ENCODE results near the gene CRYBG1.
A peak's percentile ranks its signal among the peaks of the same experiment; 100 is the strongest.
"Not testable (repeated sequence)": the region's sequence is repeated elsewhere in the genome, so short reads cannot be mapped to it uniquely, and the experiment has no call there.

Gene CRYBG1

DNA sequence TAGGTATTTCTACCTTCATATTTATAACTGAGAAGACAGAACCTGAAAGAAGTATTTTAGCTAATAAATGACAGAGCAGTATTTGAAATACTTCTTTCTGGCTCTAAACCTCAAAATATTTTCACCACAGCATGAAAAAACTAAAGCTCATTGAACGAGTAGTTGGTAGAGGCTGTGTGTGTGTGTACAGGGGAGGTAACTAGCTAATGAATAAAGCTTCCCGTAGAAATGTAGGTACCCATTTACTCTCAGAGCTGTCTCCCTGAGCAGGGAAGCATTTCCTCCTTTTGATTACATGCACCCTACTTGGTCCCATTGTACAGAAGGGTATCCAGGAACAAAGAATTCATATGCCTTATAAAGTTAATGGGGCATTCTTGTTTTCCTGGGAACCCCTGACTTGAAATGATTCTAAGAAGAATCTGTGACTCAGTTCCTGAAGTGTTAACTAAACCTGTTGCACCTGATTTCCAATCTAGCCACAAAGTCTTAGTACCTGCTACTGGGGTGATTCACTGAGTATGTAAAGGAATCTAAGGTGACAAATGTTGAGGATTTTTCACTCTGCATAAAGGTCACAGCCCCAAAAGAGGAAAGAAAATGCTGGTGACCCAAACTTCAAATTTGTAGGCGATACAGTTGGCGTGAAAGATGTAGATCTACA lies 12.5 kb downstream of the CRYBG1 start:
- no peak for DNase-seq (ENCODE audit: low read depth in 2 of 2)

DNA sequence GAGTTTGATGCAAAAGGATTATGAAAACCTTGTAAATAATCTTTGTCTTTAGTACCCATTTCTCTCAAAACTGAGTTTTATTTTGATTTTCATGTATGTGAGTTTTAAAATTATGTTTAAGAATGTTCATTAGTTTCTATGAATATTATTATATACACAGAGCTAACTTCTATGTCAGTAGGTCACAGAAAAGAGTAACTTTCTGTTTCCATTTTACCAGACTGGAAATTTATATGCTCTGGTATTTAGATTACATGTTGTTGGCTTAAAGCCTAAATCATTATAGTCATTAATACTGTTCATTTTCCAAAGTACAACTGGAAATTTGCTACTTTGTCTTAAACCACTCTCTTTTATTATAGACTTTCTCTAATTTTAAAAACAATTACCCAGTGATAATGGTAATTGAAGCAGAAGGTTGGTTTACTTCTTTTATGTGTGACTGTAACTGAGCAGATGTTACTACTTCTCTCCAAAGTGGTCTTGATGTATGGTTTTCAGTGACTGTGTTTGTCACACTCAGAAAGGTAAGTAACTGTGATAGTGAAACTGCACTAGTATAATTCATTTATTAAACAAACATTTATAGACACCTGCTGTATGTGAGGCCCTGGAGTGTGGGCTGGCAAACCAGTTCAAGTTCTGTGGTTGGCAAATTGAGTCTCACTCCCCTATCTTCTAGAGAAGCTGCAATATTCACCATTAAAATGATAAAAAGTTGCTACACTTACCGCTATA lies 13.2 kb downstream of the CRYBG1 start:
- peak in 1 of 2 donors; percentile 6 for DNase-seq (ENCODE audit: low read depth in 2 of 2)

DNA sequence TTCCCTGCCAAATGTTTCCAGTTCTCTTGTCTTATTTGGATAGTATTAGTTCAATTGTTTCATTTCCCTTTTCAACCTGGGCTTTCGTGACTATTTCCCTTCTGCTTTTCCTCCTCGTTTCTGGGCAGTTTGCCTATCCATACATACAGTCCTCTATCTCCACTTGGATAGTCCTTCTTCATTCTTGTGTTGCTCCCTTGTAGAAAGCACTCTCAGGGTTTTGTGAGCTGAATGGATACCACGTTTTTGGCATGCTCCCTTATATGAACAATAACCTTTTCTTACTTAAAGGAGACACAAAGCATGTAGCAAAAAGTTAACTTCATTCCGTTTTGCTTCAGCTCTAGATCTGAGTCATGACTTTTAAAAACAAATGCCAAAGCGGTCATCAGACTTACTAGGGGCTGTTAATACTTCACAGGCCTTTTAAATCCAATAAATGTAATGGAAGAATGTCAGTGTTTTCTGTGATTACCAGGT lies 16.6 kb downstream of the CRYBG1 start:
- no peak for DNase-seq (ENCODE audit: low read depth in 2 of 2)

DNA sequence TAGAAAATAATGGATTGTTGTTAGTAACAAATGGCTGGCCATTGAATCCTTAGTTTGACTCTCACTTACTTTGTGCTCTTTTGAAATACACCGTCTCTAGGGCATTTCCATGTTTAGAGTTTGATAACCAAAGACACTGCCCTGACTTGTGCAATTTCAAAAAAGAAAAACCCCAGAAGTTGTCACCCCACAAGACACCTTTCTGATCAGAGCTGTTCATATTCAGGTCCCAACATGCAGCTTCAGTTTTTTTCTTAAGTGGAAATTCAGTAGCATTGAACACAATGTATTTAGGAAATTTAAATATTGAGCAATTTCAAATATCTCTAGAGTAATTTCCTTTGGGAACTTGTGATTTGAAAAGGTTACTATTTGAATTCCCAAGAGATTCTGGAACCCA lies 19.4 kb downstream of the CRYBG1 start:
- no peak for DNase-seq (ENCODE audit: low read depth in 2 of 2)

DNA sequence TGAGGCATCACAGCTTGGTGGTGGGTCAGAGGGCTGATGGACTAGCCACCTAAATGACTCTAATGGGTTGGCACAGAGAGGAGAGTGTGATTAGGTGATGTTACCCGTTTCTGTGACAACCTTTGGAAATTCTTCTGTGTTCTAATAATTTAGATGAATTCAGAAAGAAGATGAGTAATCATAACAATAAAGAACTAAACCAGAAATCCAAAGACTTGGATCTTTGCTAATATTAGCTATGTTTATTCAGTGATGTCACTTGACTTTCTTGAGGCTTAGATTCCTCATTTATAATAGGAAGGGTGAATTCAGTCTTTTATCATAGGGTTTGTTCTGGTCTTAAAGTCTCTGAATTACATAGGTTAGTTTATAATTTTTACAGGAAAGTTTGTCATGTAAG lies 19.9 kb downstream of the CRYBG1 start:
- DNase-seq (ENCODE audit: low read depth in 2 of 2): no peak

DNA sequence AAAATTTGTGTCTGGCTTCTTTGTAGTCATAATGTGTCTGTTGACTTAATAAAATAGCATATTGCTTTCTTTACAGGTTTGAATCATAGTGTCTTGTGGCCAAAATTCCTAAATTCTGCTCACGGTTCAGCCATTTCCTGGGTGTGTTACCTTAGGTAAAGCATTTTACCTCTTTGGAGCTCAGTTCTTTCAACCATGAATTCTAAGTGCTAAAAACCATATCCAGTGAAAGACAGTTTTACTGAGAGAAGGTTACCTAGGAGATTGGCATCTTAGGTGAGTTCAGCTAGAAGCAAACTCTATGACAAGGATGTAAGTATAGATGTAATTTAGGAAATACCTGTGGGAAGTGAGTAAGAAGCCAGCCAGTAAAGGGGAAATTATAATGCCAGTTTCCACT lies 20.7 kb downstream of the CRYBG1 start:
- no peak for DNase-seq (ENCODE audit: low read depth in 2 of 2)

DNA sequence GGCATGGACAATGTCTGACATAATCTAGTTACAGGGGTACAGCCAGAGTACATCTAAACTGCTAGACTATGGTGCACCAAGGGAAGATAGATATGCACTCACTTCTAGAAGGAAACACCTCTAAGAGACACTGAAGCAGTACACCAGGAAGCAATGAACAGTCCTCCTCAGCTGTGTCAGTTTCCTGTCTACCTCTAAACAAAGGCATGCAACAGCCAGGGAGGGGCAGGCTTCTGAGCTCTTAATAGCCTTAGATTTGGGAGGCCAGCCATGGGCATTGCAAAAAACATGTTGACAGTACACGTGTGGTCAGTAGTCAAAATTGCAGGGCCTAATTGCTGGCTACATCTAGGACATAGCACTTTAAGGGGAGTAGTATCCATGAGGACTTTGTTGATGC lies 21.4 kb downstream of the CRYBG1 start:
- DNase-seq (ENCODE audit: low read depth in 2 of 2): no peak

DNA sequence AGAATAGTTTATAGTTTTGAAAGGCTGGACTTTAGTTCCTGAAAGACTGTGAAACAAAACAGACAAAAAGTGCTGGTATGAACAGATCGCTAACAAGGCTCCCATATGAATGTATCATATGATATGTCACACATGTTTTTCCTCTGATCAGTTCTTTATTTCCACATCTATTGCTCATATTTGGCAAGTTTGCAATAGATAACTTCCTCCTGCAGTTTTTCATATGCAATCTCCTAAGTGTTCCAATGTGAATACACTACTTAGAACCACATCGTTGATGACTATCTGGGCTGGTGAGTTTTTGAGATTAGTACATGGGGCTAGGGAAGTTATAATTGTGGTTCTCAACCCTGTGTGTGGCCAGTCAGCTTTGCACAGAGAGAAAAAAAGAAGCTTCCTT lies 23.1 kb downstream of the CRYBG1 start:
- no peak for DNase-seq (ENCODE audit: low read depth in 2 of 2)

DNA sequence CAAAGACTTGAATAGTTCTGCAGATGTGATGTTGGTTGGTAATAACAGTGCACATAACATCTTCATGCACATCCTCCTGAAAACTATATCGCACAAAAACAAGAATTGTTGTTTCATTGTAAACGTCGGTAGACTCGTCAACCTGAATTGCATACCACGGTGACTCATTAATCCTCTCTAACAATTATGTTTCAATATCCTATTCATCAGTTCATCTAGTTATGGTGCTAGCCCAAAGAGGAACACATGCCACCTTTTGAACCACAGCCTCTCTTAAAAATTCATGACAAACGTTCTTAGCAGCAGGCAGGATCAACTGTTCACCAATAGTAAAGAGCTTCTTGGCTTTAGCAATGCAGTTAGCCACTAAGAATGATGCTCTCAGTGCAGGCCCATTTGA lies 25.0 kb downstream of the CRYBG1 start:
- DNase-seq (ENCODE audit: low read depth in 2 of 2): no peak

DNA sequence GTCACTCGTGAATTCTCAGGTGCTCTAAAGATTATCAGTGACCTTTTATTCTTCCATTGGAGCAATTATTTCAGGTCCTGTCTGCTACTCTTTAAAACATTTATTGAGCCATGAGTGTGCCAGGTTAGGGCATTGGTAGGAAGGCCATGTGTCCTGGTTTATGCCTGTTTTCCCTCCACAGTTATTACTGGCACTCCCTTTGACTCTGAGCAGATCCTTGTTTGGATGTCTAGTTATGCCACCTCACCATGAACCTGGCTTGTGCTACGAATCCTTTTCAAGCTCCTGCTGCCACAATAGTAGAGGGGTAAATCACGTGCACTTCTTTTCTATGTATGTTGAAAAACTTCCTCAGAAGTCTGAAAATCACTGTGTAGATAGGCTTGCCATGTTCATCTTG lies 27.4 kb downstream of the CRYBG1 start:
- no peak for DNase-seq (ENCODE audit: low read depth in 2 of 2)

DNA sequence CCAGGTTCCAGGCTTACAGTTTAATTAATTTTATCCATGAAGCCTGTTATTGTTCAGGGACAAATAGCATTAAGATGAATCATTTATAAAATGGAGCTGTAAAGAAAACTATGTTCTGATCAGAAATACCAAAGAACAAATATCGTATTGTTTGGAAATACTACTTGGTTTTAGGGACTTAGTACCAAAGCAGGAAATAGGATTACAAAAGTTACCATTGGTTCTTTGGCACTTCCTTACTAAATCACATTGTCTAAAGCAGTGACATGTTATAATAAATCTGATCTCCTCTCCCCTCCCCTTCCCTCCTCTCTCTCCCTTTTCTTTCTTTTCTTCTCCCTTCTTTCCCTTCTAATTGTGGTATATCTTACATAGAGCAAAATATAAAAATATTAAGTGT lies 29.6 kb downstream of the CRYBG1 start:
- DNase-seq (ENCODE audit: low read depth in 2 of 2): no peak

DNA sequence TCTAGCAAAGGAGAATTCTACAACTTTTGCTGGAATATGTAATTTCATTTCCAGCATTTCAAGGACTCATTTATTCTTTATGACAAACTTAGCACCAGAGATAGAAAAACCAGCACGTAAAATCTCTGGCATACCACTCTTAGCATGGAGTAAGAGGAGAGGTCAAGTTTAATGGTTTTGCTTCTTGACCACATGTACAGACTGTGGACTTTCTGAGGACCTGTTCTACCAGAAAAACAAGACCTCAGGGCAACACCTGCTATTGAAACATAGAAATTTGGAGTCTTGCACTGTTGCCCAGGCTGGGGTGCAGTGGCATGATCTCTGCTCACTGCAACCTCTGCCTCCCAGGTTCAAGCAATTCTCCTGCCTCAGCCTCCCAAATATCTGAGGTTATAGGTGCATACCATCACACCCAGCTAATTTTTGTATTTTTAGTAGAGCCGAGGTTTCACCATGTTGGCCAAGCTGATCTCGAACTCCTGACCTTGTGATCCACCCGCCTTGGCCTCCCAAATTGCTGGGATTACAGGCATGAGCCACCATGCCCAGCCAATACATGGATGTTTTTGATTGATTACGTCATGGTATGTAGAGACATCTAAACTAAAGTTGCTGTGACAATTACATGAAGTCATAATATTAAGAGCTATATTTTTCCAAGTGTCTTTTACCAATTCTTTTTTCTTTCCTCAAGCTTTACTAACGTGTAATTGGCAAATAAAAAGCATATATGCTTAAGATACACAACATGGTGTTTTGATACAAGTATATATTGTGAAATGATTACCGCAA lies 36.1 kb downstream of the CRYBG1 start:
- no peak for DNase-seq (ENCODE audit: low read depth in 2 of 2)

DNA sequence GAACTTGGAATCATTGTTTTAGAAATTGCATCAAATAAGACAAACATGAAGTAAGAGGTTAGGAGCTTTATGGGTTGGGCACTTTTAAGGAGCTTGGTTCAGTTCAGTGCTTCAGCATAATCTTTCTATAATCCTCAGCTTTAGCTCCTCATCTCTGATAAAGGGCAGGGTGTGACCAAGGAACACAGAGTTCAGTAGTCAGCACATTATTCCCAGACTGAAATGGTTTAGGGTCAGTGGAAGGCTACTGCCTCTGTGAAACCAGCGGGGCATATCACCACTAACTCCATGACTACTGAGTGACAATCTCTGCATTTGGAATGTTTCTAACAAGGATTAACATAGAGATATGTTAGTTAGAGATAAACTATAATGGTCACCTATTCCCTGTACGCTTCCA lies 36.9 kb downstream of the CRYBG1 start:
- no peak for DNase-seq (ENCODE audit: low read depth in 2 of 2)

DNA sequence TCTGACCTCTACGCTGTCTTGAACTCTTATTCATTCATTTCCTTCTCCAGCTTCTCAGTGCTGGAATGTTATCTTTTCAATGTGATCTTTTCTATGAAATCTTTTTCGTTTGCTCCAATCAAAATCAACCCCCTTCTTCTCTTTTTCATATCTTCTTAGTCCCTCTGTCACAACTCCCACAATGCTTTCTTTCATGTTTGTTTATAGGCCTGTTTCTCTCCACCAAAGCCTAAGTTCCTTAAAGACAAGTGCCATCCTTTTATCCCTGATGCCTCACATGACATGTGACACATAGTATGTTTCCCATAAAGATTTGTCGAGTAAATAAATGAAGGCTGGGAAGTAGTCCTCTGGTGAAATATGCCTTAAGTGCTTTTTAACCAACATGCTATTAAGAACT lies 38.1 kb downstream of the CRYBG1 start:
- DNase-seq (ENCODE audit: low read depth in 2 of 2): no peak

DNA sequence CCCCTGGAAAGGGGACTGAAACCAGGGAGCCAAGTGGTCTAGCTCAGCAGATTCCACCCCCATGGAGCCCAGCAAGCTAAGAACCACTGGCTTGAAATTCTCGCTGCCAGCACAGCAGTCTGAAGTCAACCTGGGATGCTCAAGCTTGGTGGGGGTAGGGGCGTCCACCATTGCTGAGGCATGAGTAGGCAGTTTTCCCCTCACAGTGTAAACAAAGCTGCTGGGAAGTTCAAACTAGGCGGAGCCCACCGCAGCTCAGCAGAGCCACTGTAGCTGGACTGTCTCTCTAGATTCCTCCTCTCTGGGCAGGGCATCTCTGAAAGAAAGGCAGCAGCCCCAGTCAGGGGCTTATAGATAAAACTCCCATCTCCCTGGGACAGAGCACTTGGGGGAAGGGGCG lies 44.5 kb downstream of the CRYBG1 start:
- not testable (repeated sequence) for DNase-seq (ENCODE audit: low read depth in 2 of 2)

DNA sequence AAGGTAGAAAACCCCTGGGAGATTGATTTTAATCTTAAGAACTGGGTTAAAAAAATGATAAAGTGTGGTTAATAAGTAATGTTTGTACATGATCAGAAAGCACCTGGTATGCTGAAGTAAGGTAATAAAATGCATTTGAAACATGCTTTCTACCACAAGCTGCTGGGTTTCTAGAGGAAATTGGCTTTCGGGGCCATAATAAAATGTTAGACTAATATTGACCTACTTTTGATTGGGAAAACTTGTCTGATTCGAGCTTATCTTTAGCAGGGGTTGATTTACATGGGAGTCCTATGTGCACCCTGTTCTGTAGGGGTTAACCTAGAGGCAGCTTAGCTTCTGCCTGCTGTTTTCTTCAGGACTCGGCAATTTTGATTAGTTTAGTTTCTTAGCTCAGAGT lies 50.5 kb downstream of the CRYBG1 start:
- no peak for DNase-seq (ENCODE audit: low read depth in 2 of 2)

DNA sequence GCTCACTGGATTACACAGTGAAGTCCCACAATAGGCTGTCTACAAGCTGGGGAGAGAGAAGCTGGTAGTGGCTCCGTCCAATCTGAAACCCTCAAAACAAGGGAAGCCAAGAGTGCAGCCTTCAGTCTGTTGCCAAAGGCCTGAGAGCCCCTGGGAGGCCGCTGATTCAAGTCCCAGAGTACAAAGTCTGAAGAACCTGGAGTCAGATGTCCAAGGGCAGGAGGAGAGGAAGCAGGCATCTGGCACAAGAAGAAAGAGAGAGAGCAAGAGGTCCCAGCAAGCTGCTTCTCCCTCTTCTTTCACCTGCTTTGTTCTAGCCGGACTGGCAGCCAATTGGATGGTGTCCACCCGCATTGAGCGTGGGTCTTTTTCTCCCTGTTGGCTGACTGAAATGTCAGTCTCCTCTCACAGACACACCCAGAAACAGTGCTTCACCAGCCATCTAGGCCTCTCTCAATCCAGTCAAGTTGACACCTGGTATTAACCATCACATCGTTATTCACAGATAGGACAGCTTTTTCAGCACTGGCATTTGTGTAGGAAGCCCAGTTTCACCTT lies 51.2 kb downstream of the CRYBG1 start:
- no peak for DNase-seq (ENCODE audit: low read depth in 2 of 2)

DNA sequence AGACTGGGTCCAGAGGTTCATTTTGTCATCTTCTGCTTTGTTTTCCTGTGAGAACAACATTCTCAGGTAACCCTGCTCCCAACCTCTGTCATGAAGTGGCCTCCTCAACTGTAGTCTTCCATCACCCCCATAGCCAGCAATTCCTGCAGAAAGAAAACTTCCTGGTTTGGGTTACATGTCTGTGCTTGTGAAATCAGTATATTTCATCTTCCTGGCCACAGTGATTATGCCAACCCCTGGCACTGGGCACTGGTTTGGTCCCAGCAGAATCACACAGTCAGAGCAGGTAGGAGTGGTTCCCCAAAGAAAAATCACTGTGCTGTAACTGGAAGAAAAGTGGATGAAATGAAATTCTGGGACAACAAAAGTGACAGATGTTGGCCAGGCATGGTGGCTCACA lies 52.5 kb downstream of the CRYBG1 start:
- no peak for DNase-seq (ENCODE audit: low read depth in 2 of 2)

DNA sequence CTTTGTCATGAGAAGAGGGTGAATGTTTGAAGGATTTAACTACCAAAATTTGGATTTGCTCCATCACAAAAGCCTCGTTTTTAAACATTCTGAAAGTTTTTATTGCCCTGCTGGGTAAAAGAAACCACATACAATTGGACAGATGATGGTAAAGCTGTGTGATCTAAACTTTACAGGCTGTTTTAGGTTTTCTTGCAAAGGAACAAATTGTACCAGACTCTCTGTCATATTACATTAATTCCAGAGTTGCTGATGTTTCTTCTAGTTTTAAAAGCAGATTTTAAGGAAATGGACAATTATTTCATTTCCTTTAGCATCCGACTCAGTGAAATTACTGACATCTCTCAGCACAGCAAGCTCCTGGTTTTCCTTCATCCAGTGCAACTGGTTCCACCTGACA lies 53.2 kb downstream of the CRYBG1 start:
- no peak for DNase-seq (ENCODE audit: low read depth in 2 of 2)

DNA sequence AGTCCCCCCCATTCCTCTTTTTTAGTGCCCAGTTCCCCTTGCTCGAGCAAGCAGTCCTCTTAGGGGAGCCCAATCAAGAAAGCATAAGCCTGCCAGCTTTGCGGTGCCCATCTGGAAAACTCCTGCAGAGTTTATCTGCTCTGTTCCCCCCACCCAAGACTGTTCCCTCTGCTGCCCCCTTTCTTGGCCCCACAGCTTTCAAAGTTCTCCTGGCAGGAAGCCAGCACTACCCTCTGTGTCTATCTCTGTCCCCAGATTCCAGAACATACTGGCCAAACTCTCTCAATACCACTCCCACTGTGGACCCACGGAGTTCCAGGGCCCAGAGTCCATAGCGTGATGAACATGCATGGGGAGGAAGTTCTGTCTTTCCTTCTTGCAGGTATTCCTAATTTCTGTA lies 55.4 kb downstream of the CRYBG1 start:
- DNase-seq (ENCODE audit: low read depth in 2 of 2): no peak

DNA sequence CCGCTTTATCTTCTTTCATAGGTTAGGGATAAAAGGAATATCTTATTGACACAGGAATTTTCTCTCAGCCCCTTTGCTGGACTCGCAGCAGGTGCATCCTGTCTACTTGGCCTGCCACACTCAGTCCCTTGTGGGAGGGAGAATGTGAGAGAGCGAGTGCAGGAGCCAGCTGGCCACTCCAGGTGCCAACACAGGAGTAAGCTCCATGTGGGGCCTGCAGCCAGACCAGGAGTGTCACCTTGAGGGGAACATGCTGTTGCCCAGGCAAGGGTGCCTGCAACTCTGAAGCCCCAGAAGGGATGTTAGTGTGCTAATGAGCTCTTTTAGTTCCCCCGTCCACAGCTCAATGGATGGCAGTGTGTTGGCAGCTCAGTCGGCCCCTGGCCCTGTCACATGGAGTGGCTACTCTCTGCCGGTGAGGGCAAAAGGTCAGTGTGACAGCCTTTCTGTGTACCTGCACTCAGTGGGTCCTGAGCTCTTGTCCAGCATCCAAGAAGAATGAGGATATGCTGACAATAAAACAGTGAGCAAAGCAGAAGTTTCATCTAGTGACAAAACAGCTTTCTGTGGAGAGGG lies 57.1 kb downstream of the CRYBG1 start:
- DNase-seq (ENCODE audit: low read depth in 2 of 2): no peak
